A549 (cell line): Measurements from ENCODE around the gene KCTD1. TPM values are rescaled to one million over a fixed set of nuclear protein-coding genes. Genes with fewer than 3 reads are reported as not detected.

Experiments used
- ATAC-seq, 2 experiments: fragments of 200-7000 bp in 1 of 2; fragments of >200 bp in 1 of 2; cut with Nextera tagmentation in 1 of 2; cut with Tn5 transposase in 1 of 2; 3 replicates each; pipeline versions ENCODE4 v1.8.0 to v1.9.1; 2018 to 2020; ENCODE audit warnings: mild to moderate bottlenecking in 1 of 2, moderate library complexity in 1 of 2
- CTCF ChIA-PET: fragments of 300-600 bp; sonication (Branson Sonifier 250); formaldehyde crosslinking; extraction: SDS; loops from one replicate; lab custom pipeline; 2021; ENCODE audit warnings: antibody characterized with exemption, inconsistent platforms; lab: Yijun Ruan, JAX
- POLR2A ChIA-PET: fragments of 350-600 bp; formaldehyde crosslinking; extraction: SDS; loops from one replicate; lab custom pipeline; 2021; ENCODE audit warnings: antibody characterized with exemption, inconsistent platforms; lab: Yijun Ruan, JAX
- DNase-seq, 2 experiments: peaks; one replicate each; pipeline versions ENCODE4 v3.0.0 to v3.0.0-alpha.2; 2011 to 2016; ENCODE audit warnings: low read depth in 1 of 2, low spot score in 1 of 2
- FAIRE-seq: peaks from 2 replicates; lab custom pipeline; 2011; peaks lifted over from hg19 to GRCh38; lab: Jason Lieb, UNC
- H3K27ac ChIP-seq, 2 experiments: fragments of >200 bp; sonication (Bioruptor Twin); formaldehyde crosslinking; 3 replicates each; pipeline ENCODE4 v1.5.1; 2016 to 2017
- H3K4me1 ChIP-seq: fragments of >200 bp; sonication (Bioruptor Twin); formaldehyde crosslinking; 3 replicates; pipeline ENCODE4 v1.6.1; 2016
- H3K4me2 ChIP-seq: fragments of >200 bp; sonication (Bioruptor Twin); formaldehyde crosslinking; 3 replicates; pipeline ENCODE4 v1.6.1; 2016
- H3K4me3 ChIP-seq: fragments of >200 bp; sonication (Bioruptor Twin); formaldehyde crosslinking; 3 replicates; pipeline ENCODE4 v1.5.1; 2016
- H3K9me3 ChIP-seq: fragments of >200 bp; sonication (Bioruptor Twin); formaldehyde crosslinking; 3 replicates; pipeline ENCODE4 v1.6.1; 2016
- CBX2 ChIP-seq: fragments of 200-600 bp; sonication (generic); IDR thresholded peaks from 2 replicates; pipeline ENCODE4 v1.6.1; 2016; ENCODE audit warnings: low read depth, mild to moderate bottlenecking, borderline replicate concordance
- CBX8 ChIP-seq: fragments of 200-600 bp; sonication (generic); IDR thresholded peaks from 2 replicates; pipeline ENCODE4 v1.6.1; 2016
- CHD4 ChIP-seq: fragments of 200-600 bp; sonication (generic); IDR thresholded peaks from 2 replicates; pipeline ENCODE4 v1.6.1; 2016; ENCODE audit warnings: antibody characterized with exemption, mild to moderate bottlenecking, borderline replicate concordance
- EP300 ChIP-seq, 2 experiments: fragments of >200 bp; sonication (Bioruptor Twin); formaldehyde crosslinking; IDR thresholded peaks; 2 replicates in 1 of 2; 3 replicates in 1 of 2; pipeline ENCODE4 v1.6.1; 2016 to 2017
- FOSB ChIP-seq: fragments of 250-450 bp; sonication (Bioruptor Pico); IDR thresholded peaks from 2 replicates; pipeline ENCODE4 v1.5.0; 2020; ENCODE audit warnings: mild to moderate bottlenecking, moderate library complexity
- FOSL2 ChIP-seq, 2 experiments: fragments of 450-650 bp in 1 of 2; fragments of >200 bp in 1 of 2; sonication (Bioruptor Twin) in 1 of 2; formaldehyde crosslinking; IDR thresholded peaks; 2 replicates each; pipeline versions ENCODE4 v1.5.0 to v1.6.1; 2016 to 2020; ENCODE audit warnings: mild to moderate bottlenecking in 1 of 2, moderate library complexity in 1 of 2
- FOXS1 ChIP-seq: fragments of 250-450 bp; sonication (Bioruptor Pico); IDR thresholded peaks from 2 replicates; pipeline ENCODE4 v1.5.0; 2020; ENCODE audit warnings: mild to moderate bottlenecking, moderate library complexity
- GATA3 ChIP-seq: IDR thresholded peaks from 2 replicates; pipeline ENCODE4 v1.6.1; 2012; ENCODE audit warnings: borderline replicate concordance
- HEYL ChIP-seq: fragments of 250-450 bp; sonication (Bioruptor Pico); IDR thresholded peaks from 2 replicates; pipeline ENCODE4 v1.8.0; 2021; ENCODE audit warnings: mild to moderate bottlenecking, moderate library complexity
- HOXA7 ChIP-seq: fragments of 250-450 bp; sonication (Bioruptor Pico); IDR thresholded peaks from 2 replicates; pipeline ENCODE4 v1.5.0; 2020; ENCODE audit warnings: mild to moderate bottlenecking, moderate library complexity
- HOXB13 ChIP-seq: fragments of 250-450 bp; sonication (Bioruptor Pico); IDR thresholded peaks from 2 replicates; pipeline ENCODE4 v1.5.0; 2020; ENCODE audit warnings: low read depth, mild to moderate bottlenecking, moderate library complexity
- HOXB5 ChIP-seq: fragments of 250-450 bp; sonication (Bioruptor Pico); IDR thresholded peaks from 2 replicates; pipeline ENCODE4 v1.5.0; 2020; ENCODE audit warnings: mild to moderate bottlenecking, moderate library complexity
- JUN ChIP-seq, 2 experiments: fragments of >200 bp; sonication (Bioruptor Twin); formaldehyde crosslinking; IDR thresholded peaks; 2 replicates in 1 of 2; 3 replicates in 1 of 2; pipeline ENCODE4 v1.6.1; 2016 to 2017
- JUNB ChIP-seq: fragments of >200 bp; sonication (Bioruptor Twin); formaldehyde crosslinking; IDR thresholded peaks from 2 replicates; pipeline ENCODE4 v1.6.1; 2016
- MAZ ChIP-seq: fragments of 150-350 bp; IDR thresholded peaks from 2 replicates; pipeline ENCODE4 v1.6.1; 2014; ENCODE audit warnings: antibody characterized with exemption, low read depth, low read length, borderline replicate concordance
- MYC ChIP-seq: IDR thresholded peaks from 2 replicates; pipeline ENCODE4 v1.6.1; 2012; ENCODE audit warnings: mild to moderate bottlenecking, inconsistent platforms, low read length, improper control_type of control experiment, borderline replicate concordance
- NFE2L2 ChIP-seq: fragments of 150-350 bp; conservative IDR thresholded peaks from 2 replicates; pipeline ENCODE4 v1.6.1; 2014; ENCODE audit warnings: low read length
- NPAS2 ChIP-seq: fragments of 250-450 bp; sonication (Bioruptor Pico); IDR thresholded peaks from 2 replicates; pipeline ENCODE4 v1.8.0; 2022; ENCODE audit warnings: mild to moderate bottlenecking, moderate library complexity, borderline replicate concordance
- POLR2AphosphoS2 ChIP-seq: conservative IDR thresholded peaks from 2 replicates; pipeline ENCODE4 v1.6.1; 2012; ENCODE audit warnings: low read length, improper control_type of control experiment, inconsistent platforms
- RAD21 ChIP-seq, 2 experiments: fragments of >200 bp in 1 of 2; sonication (Bioruptor Twin) in 1 of 2; formaldehyde crosslinking in 1 of 2; IDR thresholded peaks in 1 of 2; conservative IDR thresholded peaks in 1 of 2; 2 replicates in 1 of 2; 3 replicates in 1 of 2; pipeline ENCODE4 v1.6.1; 2012 to 2018; ENCODE audit warnings: inconsistent platforms in 1 of 2
- RARB ChIP-seq: fragments of 250-450 bp; sonication (Bioruptor Pico); IDR thresholded peaks from 2 replicates; pipeline ENCODE4 v1.8.0; 2021; ENCODE audit warnings: mild to moderate bottlenecking, moderate library complexity
- RCOR1 ChIP-seq: fragments of 150-350 bp; IDR thresholded peaks from 2 replicates; pipeline ENCODE4 v1.6.1; 2014; ENCODE audit warnings: antibody characterized with exemption, low read length, low read depth
- RNF2 ChIP-seq: fragments of 200-600 bp; sonication (generic); IDR thresholded peaks from 2 replicates; pipeline ENCODE4 v1.6.1; 2016; ENCODE audit warnings: low read depth, mild to moderate bottlenecking, antibody characterized with exemption, moderate library complexity, borderline replicate concordance
- SMC3 ChIP-seq: fragments of >200 bp; sonication (Bioruptor Twin); formaldehyde crosslinking; IDR thresholded peaks from 3 replicates; pipeline ENCODE4 v1.6.1; 2018; ENCODE audit warnings: inconsistent platforms
- ZNF302 ChIP-seq: fragments of 250-450 bp; sonication (Bioruptor Pico); IDR thresholded peaks from 2 replicates; pipeline ENCODE4 v1.9.0; 2021; ENCODE audit warnings: inconsistent platforms, mild to moderate bottlenecking, moderate library complexity
- WGBS: methylation state at CpG from one replicate; pipeline ENCODE4 v1.1.6; 2017; ENCODE audit errors: missing lambda C conversion rate; 5-methylcytosine and 5-hydroxymethylcytosine counted together
- polyA plus RNA-seq, 4 experiments: library from polyadenylated mRNA; depleted of rRNA in 3 of 4; stranded (reverse); fragments of >200 nt; fragmentation: RNase III in 1 of 4; extraction: RNeasy Plus Mini Kit Qiagen cat#74134 plus additional on column Dnase treatment in 1 of 4; gene quantifications; 2 replicates in 3 of 4; 3 replicates in 1 of 4; pipeline ENCODE4 v1.2.3, GENCODE V29; 2011 to 2017
- TF ChIP-seq, protein P1 (sequence below): IDR thresholded peaks from 2 replicates; pipeline ENCODE4 v1.6.1; 2012
- TF ChIP-seq, protein P2 (sequence below): fragments of >200 bp; sonication (Bioruptor Twin); formaldehyde crosslinking; IDR thresholded peaks from 3 replicates; pipeline ENCODE4 v1.6.1; 2016
- TF ChIP-seq, protein P3 (sequence below): IDR thresholded peaks from 2 replicates; pipeline ENCODE4 v1.6.1; 2012; ENCODE audit warnings: low read depth, borderline replicate concordance
- TF ChIP-seq, protein P4 (sequence below): fragments of 150-350 bp; IDR thresholded peaks from 2 replicates; pipeline ENCODE4 v1.6.1; 2014; ENCODE audit warnings: low read depth, mild to moderate bottlenecking, low read length
- TF ChIP-seq, protein P5 (sequence below): fragments of 450-650 bp; IDR thresholded peaks from 2 replicates; pipeline ENCODE4 v1.6.1; 2014; ENCODE audit warnings: antibody characterized with exemption

Gene KCTD1
- polyA plus RNA-seq, 2 of the 4 experiments (the other 2 are of a cell fraction), result 26.1 to 32.1 TPM

DNA sequence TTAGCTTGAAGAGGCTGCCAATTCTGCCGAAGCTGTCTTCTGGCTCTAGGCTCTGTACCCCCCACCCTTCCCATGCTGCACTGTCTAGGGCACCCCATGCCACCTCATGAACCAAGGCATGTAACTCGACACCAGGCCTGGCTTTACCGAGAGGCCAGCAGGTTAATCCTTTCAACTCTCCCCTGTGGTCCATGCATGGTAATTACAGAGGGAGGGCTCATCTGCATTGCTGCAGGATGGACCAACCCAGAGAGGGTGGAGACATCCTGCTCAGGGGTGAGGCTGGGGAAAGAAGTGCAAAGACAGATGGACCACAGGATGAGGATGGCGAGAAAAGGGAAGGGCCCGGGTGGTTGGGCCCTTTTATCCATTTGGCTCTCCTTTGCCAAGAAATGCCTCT, 65.8 kb downstream of the KCTD1 start:
- DNase-seq (peak in 1 of 2 experiments; percentile 85), FAIRE-seq (no peak), ATAC-seq (peak; percentile 52 to 67; a peak in 5 of 6 replicates)
- H3K4me1 ChIP-seq, result peaks cover 97% of the 10 kb centered on the region
- no peak for TF ChIP-seq HOXB13
- TF ChIP-seq HOXB5 (CRISPR knock-in tag), result 0 out of 2 replicates have a peak, but pooled peaks have one; percentile 41
- TF ChIP-seq, protein P1, sequence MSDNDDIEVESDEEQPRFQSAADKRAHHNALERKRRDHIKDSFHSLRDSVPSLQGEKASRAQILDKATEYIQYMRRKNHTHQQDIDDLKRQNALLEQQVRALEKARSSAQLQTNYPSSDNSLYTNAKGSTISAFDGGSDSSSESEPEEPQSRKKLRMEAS, result peak; percentile 62; the same call in 1 of the 2 replicates
- TF ChIP-seq POLR2AphosphoS2, result no peak
- no peak for TF ChIP-seq MAZ
- TF ChIP-seq, protein P2, sequence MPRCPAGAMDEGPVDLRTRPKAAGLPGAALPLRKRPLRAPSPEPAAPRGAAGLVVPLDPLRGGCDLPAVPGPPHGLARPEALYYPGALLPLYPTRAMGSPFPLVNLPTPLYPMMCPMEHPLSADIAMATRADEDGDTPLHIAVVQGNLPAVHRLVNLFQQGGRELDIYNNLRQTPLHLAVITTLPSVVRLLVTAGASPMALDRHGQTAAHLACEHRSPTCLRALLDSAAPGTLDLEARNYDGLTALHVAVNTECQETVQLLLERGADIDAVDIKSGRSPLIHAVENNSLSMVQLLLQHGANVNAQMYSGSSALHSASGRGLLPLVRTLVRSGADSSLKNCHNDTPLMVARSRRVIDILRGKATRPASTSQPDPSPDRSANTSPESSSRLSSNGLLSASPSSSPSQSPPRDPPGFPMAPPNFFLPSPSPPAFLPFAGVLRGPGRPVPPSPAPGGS, result no peak
- H3K9me3 ChIP-seq, result no peaks in the 10 kb centered on the region
- ChIA-PET POLR2A (interaction anchor here (1.2 kb wide), 1 partner anchor 66 kb away, joined by 5 read pairs; the partner anchor contains the start of gene KCTD1), CTCF (interaction anchor here (0.8 to 1.5 kb wide), 3 partner anchors 11 to 100 kb away, joined by 3 read pairs; partner anchors contain the start of gene KCTD1)
- peak overlapping the region; percentile 72 for H3K4me2 ChIP-seq
- WGBS, result 14% methylated on average over 5 of the region's 5 CpGs
- no peak overlapping the region for H3K4me3 ChIP-seq
- H3K27ac ChIP-seq, result peak overlapping the region; percentile 97 to 98

DNA sequence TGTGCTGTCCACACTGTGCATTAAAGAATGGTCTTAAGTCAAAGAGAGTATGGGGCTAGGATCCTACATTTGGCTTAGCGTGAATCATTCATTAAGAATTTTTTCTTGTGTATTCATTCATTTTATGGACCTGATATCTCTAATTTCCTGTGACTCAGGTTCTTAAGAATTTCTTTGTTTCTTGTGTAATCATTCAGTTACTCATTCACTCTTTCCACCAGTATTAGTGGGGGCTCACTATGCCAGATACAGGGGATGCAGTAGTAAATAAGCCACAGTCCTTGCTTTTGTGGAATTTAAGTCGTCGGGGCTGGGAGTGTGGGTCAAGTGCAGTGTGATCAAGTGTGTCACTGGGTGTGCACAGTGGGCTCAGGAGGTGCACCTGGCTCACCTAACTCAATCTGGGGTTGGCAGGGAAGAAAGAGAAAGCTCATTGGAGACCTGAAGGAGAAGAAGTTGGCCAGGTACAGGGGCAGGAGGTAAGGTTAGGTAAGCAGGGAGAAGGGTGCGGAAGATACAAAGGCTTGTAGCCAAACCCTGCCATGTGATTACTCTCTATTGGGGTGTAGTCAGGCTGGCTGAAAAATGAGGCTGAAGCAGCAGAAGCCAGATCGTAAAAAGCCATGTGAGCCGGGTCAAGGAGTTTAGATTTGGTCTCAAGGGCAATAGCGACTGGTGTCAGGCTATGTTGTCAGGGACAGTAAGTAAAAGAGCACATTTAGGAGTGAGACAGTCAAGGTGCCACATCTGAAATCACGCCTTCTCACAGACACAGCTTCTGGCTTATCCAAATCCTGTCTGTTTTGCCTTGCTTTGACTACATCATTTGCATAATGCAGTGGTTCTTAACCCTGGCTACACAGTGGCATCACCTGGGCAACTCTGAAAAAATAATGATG, 67.2 kb downstream of the KCTD1 start:
- H3K4me2 ChIP-seq, result peak overlapping the region; percentile 72
- POLR2A ChIA-PET, result interaction anchor here (1.0 to 2.0 kb wide), 5 partner anchors 10 to 68 kb away, joined by 3 to 11 read pairs (median 4); partner anchors contain the start of gene KCTD1
- H3K4me3 ChIP-seq, result no peak overlapping the region
- FAIRE-seq, result peak; percentile 97
- no peaks in the 10 kb centered on the region for H3K9me3 ChIP-seq
- peak; percentile 68 to 95 for DNase-seq
- peak; percentile 79 to 85 for ATAC-seq
- H3K4me1 ChIP-seq, result peaks cover 92% of the 10 kb centered on the region
- WGBS, result 5% methylated on average over 8 of the region's 8 CpGs
- H3K27ac ChIP-seq, result peak overlapping the region; percentile 97 to 98
- CTCF ChIA-PET, result interaction anchor here (0.7 to 1.8 kb wide), 4 partner anchors 9 to 76 kb away, joined by 3 to 7 read pairs (median 4); no protein-coding TSS in a partner anchor
- peak; percentile 88 to 90; a peak in 4 of 5 replicates for TF ChIP-seq EP300 (IDR thresholded peaks at IDR 0.05)
- TF ChIP-seq HEYL (CRISPR knock-in tag), result no peak
- TF ChIP-seq NFE2L2, result no peak
- TF ChIP-seq CHD4, result no peak
- TF ChIP-seq RARB (CRISPR knock-in tag), result no peak
- TF ChIP-seq CBX8, result no peak
- TF ChIP-seq, protein P3, sequence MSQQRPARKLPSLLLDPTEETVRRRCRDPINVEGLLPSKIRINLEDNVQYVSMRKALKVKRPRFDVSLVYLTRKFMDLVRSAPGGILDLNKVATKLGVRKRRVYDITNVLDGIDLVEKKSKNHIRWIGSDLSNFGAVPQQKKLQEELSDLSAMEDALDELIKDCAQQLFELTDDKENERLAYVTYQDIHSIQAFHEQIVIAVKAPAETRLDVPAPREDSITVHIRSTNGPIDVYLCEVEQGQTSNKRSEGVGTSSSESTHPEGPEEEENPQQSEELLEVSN, result peak; percentile 37; the same call in 1 of the 2 replicates
- TF ChIP-seq NPAS2 (CRISPR knock-in tag), result no peak
- TF ChIP-seq RNF2, result no peak
- TF ChIP-seq, protein P4, sequence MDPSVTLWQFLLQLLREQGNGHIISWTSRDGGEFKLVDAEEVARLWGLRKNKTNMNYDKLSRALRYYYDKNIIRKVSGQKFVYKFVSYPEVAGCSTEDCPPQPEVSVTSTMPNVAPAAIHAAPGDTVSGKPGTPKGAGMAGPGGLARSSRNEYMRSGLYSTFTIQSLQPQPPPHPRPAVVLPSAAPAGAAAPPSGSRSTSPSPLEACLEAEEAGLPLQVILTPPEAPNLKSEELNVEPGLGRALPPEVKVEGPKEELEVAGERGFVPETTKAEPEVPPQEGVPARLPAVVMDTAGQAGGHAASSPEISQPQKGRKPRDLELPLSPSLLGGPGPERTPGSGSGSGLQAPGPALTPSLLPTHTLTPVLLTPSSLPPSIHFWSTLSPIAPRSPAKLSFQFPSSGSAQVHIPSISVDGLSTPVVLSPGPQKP, result no peak
- peak; percentile 44 to 50; a peak in 4 of 5 replicates for TF ChIP-seq RAD21 (conservative IDR thresholded peaks at IDR 0.05 in 1 of 2, IDR thresholded peaks at IDR 0.05 in 1 of 2)
- no peak for TF ChIP-seq POLR2AphosphoS2
- 0 out of 2 replicates have a peak, but pooled peaks have one; percentile 26 for TF ChIP-seq ZNF302 (CRISPR knock-in tag)
- no peak for TF ChIP-seq FOSB (CRISPR knock-in tag)
- TF ChIP-seq, protein P5, sequence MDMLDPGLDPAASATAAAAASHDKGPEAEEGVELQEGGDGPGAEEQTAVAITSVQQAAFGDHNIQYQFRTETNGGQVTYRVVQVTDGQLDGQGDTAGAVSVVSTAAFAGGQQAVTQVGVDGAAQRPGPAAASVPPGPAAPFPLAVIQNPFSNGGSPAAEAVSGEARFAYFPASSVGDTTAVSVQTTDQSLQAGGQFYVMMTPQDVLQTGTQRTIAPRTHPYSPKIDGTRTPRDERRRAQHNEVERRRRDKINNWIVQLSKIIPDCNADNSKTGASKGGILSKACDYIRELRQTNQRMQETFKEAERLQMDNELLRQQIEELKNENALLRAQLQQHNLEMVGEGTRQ, result no peak
- TF ChIP-seq MYC, result no peak; the same call in 1 of the 2 replicates
- 0 out of 2 replicates have a peak, but pooled peaks have one; percentile 2 for TF ChIP-seq FOXS1 (CRISPR knock-in tag)
- TF ChIP-seq JUN (IDR thresholded peaks at IDR 0.05), result peak; percentile 83 to 97
- peak; percentile 98 for TF ChIP-seq JUNB
- TF ChIP-seq FOSL2 (IDR thresholded peaks at IDR 0.05), result peak; percentile 97
- TF ChIP-seq FOSL2 (CRISPR knock-in tag; IDR thresholded peaks at IDR 0.05), result peak; percentile 98
- TF ChIP-seq GATA3, result peak; percentile 96
- no peak for TF ChIP-seq SMC3
- TF ChIP-seq, protein P1, result peak; percentile 75
- TF ChIP-seq CBX2, result no peak
- no peak for TF ChIP-seq HOXA7 (CRISPR knock-in tag)
- TF ChIP-seq RCOR1, result no peak
